ENCODE results near the gene DISP2.

DNA sequence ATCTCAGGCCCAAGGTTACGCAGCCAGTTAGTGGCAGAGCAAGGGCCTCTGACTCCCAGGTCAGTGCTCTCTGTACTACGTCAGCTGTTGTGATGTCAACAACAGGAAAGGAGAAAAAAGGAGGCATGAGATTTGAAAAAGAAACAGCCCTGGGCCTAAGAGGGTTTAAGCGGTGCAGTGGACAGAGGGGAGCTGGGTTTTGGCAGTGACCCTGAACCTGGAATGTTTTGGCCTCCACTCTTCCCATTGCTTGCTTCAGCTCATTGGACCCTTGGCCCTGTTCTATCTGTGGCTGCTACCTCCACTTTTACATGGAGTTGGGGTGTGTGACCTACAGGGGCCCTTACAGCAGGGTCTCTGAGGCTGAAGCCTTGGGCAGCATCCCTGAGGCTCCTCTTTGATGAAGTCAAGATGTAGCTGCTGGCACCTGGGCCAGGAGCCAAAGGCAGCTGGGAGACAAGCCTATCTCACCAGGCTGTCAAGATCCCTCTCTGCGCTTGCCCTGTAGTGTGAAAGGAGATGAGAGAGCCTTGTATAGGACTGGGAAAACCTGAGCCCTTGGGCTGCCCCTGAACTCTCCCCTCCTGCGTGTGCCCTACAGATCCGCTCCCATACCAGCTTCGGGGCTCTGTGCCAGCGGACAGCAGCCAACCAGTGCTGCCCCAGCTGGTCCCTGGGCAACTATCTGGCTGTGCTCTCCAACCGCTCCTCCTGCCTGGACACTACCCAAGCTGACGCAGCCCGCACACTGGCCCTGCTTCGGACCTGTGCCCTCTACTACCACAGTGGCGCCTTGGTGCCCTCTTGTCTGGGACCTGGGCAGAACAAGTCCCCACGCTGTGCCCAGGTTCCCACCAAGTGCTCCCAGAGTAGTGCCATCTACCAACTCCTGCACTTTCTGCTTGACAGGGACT is 8.7 kb downstream of the DISP2 start:
- TF ChIP-seq, protein P1, sequence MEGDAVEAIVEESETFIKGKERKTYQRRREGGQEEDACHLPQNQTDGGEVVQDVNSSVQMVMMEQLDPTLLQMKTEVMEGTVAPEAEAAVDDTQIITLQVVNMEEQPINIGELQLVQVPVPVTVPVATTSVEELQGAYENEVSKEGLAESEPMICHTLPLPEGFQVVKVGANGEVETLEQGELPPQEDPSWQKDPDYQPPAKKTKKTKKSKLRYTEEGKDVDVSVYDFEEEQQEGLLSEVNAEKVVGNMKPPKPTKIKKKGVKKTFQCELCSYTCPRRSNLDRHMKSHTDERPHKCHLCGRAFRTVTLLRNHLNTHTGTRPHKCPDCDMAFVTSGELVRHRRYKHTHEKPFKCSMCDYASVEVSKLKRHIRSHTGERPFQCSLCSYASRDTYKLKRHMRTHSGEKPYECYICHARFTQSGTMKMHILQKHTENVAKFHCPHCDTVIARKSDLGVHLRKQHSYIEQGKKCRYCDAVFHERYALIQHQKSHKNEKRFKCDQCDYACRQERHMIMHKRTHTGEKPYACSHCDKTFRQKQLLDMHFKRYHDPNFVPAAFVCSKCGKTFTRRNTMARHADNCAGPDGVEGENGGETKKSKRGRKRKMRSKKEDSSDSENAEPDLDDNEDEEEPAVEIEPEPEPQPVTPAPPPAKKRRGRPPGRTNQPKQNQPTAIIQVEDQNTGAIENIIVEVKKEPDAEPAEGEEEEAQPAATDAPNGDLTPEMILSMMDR (conservative IDR thresholded peaks at IDR 0.05; ENCODE audit: low read depth, low read length): no peak
- TF ChIP-seq EZH2 (IDR thresholded peaks at IDR 0.05; ENCODE audit: borderline replicate concordance, low read depth, low read length, poor library complexity, severe bottlenecking): no peak

All from A673 (cell line).